ENCODE measurements around the gene IBA57. TPM values are rescaled to one million over a fixed set of nuclear protein-coding genes. Genes with fewer than 3 reads are reported as not detected.

IBA57 gene
- polyA plus RNA-seq, 2 donors: 1.5 to 3.5 TPM

DNA sequence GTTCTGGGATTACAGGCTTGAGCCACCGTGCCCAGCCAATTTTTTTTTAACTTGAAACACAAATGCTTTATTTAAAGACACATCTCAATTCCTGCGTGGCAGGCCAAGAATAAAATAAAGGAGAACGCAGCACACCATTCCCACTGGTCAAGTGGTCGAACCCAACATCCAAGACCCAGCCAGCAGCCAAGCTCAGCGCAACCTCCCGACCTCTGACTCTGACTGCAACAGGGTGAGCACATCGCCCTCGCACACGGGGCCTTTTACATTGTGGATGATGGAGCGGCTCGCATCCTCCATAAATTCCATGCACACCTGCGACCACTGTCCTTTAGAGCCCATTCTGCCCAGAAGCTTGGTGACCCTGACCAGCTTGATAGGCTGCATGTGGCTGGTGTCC is 31.0 kb upstream of the IBA57 start:
- no peaks in the 10 kb centered on the region for H3K9me3 ChIP-seq (ENCODE audit: control insufficient read depth in 2 of 2, insufficient read depth in 1 of 2, low read depth in 1 of 2, low read length in 1 of 2)
- H3K36me3 ChIP-seq (ENCODE audit: control insufficient read depth in 2 of 2, insufficient read depth in 2 of 2, low read length in 1 of 2): no peaks in the 10 kb centered on the region
- no peak overlapping the region for H3K4me3 ChIP-seq (ENCODE audit: low read depth in 1 of 2, low read length in 2 of 2)
- 87 to 88% methylated on average over 12 of the region's 12 CpGs for WGBS, 2 donors
- no peaks in the 10 kb centered on the region for H3K27me3 ChIP-seq (ENCODE audit: control insufficient read depth in 1 of 2, insufficient read depth in 2 of 2, low read length in 2 of 2)
- no peaks in the 10 kb centered on the region for H3K4me1 ChIP-seq (ENCODE audit: control insufficient read depth in 2 of 2, insufficient read depth in 2 of 2, low read length in 1 of 2)
- no peak overlapping the region for H3K27ac ChIP-seq (ENCODE audit: low read depth in 2 of 2, low read length in 1 of 2)

DNA sequence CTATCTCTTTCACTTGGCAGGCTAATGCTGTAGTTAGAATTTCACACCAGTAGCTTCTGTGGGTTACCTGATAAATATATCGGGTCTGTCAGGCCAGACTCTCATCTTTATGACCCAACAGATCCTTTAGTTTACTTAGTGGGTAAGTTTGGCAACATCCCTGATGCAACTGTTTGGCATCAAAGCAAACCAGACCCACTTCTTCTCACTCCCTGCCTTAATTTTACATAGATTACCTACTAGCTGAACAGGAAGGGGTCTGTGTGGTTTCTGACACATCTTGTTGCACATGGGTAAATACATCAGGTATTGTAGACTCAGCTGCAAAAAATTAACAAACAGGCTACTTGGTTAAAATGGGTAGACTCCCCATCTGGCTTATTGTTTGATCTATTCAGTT is 28.7 kb upstream of the IBA57 start:
- H3K27me3 ChIP-seq (ENCODE audit: control insufficient read depth in 1 of 2, insufficient read depth in 2 of 2, low read length in 2 of 2): no peaks in the 10 kb centered on the region
- H3K4me3 ChIP-seq (ENCODE audit: low read depth in 1 of 2, low read length in 2 of 2): no peak overlapping the region
- H3K9me3 ChIP-seq (ENCODE audit: control insufficient read depth in 2 of 2, insufficient read depth in 1 of 2, low read depth in 1 of 2, low read length in 1 of 2): no peaks in the 10 kb centered on the region
- H3K4me1 ChIP-seq (ENCODE audit: control insufficient read depth in 2 of 2, insufficient read depth in 2 of 2, low read length in 1 of 2): peaks cover 6 to 9% of the 10 kb centered on the region in 2 donors
- peaks cover 0 to 4% of the 10 kb centered on the region in 2 donors for H3K36me3 ChIP-seq (ENCODE audit: control insufficient read depth in 2 of 2, insufficient read depth in 2 of 2, low read length in 1 of 2)
- 40 to 55% methylated on average over 1 of the region's 1 CpG for WGBS, 2 donors
- H3K27ac ChIP-seq (ENCODE audit: low read depth in 2 of 2, low read length in 1 of 2): no peak overlapping the region

DNA sequence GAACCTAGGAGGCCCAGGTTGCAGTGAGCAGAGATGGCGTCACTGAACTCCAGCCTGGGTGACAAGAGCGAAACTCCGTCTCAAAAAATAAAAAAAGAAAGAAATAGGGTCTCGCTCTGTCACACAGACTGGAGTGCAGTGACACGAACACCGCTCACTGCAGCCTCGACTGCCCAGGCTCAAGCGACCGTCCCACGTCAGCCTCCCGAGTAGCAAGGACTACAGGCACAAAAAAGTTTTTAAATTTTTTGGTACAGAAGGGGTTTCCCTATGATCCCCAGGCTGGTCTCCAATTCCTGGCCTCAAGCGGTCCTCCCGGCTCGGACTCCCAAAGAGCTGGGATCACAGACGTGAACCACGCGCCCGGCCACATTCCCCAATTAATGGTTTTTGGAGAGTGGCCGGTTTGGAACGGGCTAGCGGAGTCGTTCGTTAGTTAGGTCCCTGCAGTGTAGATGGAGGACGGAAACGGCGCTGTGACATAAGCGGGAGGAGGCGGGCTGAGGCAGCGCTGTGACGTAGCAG is 26.1 kb upstream of the IBA57 start:
- Histone ChIP-seq H3K9me3 (ENCODE audit: control insufficient read depth in 2 of 2, insufficient read depth in 1 of 2, low read depth in 1 of 2, low read length in 1 of 2) (no peaks in the 10 kb centered on the region), H3K27ac (ENCODE audit: low read depth in 2 of 2, low read length in 1 of 2) (peak overlapping the region; percentile 99), H3K4me3 (ENCODE audit: low read depth in 1 of 2, low read length in 2 of 2) (peak overlapping the region; percentile 59 to 97), H3K27me3 (ENCODE audit: control insufficient read depth in 1 of 2, insufficient read depth in 2 of 2, low read length in 2 of 2) (no peaks in the 10 kb centered on the region), H3K36me3 (ENCODE audit: control insufficient read depth in 2 of 2, insufficient read depth in 2 of 2, low read length in 1 of 2) (peaks cover 0 to 7% of the 10 kb centered on the region in 2 donors), H3K4me1 (ENCODE audit: control insufficient read depth in 2 of 2, insufficient read depth in 2 of 2, low read length in 1 of 2) (peaks cover 23 to 31% of the 10 kb centered on the region in 2 donors)
- WGBS, 2 donors: 25% methylated on average over 30 of the region's 30 CpGs

DNA sequence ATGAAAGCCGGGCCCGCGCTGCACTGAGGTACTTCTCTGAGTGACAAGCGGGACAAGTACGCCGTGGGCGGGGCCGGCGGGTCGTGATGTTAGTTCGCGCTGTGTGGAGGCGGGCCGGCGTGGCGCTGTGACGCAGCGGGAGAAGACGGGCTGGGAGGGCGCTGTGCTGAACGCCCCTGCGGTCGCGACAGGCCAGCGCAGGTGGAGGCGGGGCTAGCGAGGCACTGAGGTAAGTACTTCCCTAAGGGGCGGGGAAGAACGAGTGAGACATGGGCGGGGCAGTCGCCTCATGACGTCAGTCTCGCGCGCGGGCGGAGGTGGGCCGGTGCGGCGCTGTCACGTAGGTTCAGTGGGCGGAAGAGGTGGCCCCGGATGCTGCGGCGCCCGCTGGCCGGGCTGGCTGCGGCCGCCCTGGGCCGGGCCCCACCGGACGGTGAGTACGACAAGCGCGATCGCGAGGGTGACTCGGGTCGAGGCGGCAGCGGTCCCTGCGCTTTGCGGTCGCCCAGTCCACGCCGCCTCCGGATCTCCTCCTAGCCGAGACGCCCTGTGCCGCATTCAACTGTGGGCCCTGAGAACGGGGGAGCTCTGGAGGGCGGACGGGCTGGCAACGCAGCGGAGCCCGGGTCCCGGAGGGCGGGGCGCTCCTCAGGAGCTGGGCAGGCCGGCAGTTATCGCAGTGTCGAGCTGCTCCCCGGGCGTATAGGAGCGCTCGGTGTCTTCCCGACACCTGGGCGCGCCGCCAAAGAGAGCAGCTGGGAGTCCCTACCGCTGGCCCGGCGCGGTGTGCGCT is 25.5 kb upstream of the IBA57 start, which contains the start of gene GUK1:
GUK1 (plus strand) TSS at position 349 of the 793 bp plus-strand sequence; CDS start at position 373, 24 bp downstream.
- WGBS, 2 donors: 0% methylated on average over 85 to 95 of the region's 95 CpGs
- peaks cover 23 to 38% of the 10 kb centered on the region in 2 donors for H3K4me1 ChIP-seq (ENCODE audit: control insufficient read depth in 2 of 2, insufficient read depth in 2 of 2, low read length in 1 of 2)

DNA sequence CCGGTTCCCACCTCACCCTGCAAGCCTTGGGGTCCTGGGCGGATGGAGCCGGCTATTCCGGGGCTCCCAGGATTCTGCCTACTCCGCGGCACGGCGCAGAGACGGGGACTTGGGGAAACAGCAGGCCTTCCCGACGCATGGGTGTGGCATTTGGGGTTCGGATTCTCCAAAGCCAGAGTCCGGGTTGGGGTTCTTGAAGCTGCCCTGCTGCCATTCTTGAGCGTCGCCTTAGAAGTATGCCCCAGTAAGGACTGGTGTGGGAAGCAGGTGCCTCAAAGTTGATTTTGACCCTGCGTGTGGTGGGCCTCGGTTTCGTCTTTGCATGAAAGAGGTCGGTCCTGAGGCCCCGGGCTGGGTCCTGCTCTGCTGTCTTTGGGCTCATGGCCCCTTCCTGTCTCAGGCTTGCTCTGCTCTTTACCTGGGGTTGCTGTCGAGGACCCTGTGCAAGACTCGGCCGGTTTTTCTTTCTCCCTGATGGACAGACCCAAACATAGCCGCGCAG is 24.8 kb upstream of the IBA57 start:
- peak overlapping the region; percentile 99 for H3K27ac ChIP-seq (ENCODE audit: low read depth in 2 of 2, low read length in 1 of 2)
- WGBS, 2 donors: 2 to 3% methylated on average over 25 of the region's 25 CpGs
- peaks cover 4 to 15% of the 10 kb centered on the region in 2 donors for H3K36me3 ChIP-seq (ENCODE audit: control insufficient read depth in 2 of 2, insufficient read depth in 2 of 2, low read length in 1 of 2)
- peak overlapping the region; percentile 78 to 97 for H3K4me3 ChIP-seq (ENCODE audit: low read depth in 1 of 2, low read length in 2 of 2)
- H3K9me3 ChIP-seq (ENCODE audit: control insufficient read depth in 2 of 2, insufficient read depth in 1 of 2, low read depth in 1 of 2, low read length in 1 of 2): no peaks in the 10 kb centered on the region
- no peaks in the 10 kb centered on the region for H3K27me3 ChIP-seq (ENCODE audit: control insufficient read depth in 1 of 2, insufficient read depth in 2 of 2, low read length in 2 of 2)
- peaks cover 24 to 41% of the 10 kb centered on the region in 2 donors for H3K4me1 ChIP-seq (ENCODE audit: control insufficient read depth in 2 of 2, insufficient read depth in 2 of 2, low read length in 1 of 2)

More for the DNA sequence above, 25.5 kb upstream of the IBA57 start, which contains the start of gene GUK1:
- no peaks in the 10 kb centered on the region for H3K27me3 ChIP-seq (ENCODE audit: control insufficient read depth in 1 of 2, insufficient read depth in 2 of 2, low read length in 2 of 2)
- H3K9me3 ChIP-seq (ENCODE audit: control insufficient read depth in 2 of 2, insufficient read depth in 1 of 2, low read depth in 1 of 2, low read length in 1 of 2): no peaks in the 10 kb centered on the region
- H3K4me3 ChIP-seq (ENCODE audit: low read depth in 1 of 2, low read length in 2 of 2): peak within 1 kb of the TSS; percentile 78 to 97
- peak within 1 kb of the TSS; percentile 99 for H3K27ac ChIP-seq (ENCODE audit: low read depth in 2 of 2, low read length in 1 of 2)
- peaks cover 0 to 10% of the 10 kb centered on the region in 2 donors for H3K36me3 ChIP-seq (ENCODE audit: control insufficient read depth in 2 of 2, insufficient read depth in 2 of 2, low read length in 1 of 2)

DNA sequence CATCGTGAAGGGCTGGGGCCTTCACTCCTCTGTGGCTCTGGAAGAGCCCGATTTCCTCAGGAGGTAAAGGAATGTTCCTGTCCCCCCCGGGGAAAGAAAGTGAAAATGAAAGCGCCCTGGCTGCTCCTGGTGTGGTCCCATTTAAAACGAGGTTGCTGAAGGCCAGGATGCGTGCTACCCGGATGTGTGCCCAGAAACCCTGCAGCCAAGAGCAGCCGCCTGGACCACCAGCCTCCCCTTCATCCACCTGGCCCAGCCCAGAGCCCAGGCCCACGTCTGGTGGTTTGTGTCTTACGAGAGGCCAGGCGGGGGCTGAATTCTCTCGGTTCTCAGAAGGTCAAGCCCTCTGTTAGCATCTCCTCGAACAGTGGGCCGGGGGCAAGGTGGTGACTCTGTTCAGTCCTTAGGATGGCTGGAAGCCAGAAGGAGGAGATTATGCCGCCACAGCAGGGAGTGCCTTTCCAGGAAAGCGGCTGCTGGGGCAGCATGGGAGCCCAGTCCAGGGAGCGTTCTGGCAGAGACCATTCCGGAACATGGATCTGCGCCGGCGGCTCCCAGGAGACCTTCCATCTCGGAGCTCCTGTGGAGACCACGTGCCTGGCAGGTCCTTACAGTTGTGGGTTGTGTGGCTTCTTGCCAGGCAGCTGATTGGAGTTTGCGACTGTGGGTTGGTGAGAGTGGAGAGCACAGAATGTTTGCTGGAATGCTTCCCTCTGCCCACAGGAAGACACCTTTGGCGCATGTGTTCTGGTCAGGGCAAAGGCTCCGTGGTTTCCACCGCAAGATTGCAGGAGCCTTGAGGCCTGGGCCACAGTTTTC is 24.2 kb upstream of the IBA57 start:
- Histone ChIP-seq H3K9me3 (ENCODE audit: control insufficient read depth in 2 of 2, insufficient read depth in 1 of 2, low read depth in 1 of 2, low read length in 1 of 2) (no peaks in the 10 kb centered on the region), H3K36me3 (ENCODE audit: control insufficient read depth in 2 of 2, insufficient read depth in 2 of 2, low read length in 1 of 2) (peaks cover 6 to 22% of the 10 kb centered on the region in 2 donors), H3K4me1 (ENCODE audit: control insufficient read depth in 2 of 2, insufficient read depth in 2 of 2, low read length in 1 of 2) (peaks cover 26 to 45% of the 10 kb centered on the region in 2 donors), H3K27ac (ENCODE audit: low read depth in 2 of 2, low read length in 1 of 2) (peak overlapping the region; percentile 99), H3K27me3 (ENCODE audit: control insufficient read depth in 1 of 2, insufficient read depth in 2 of 2, low read length in 2 of 2) (no peaks in the 10 kb centered on the region), H3K4me3 (ENCODE audit: low read depth in 1 of 2, low read length in 2 of 2) (peak overlapping the region; percentile 78 to 97)
- WGBS, 2 donors: 17 to 22% methylated on average over 27 of the region's 27 CpGs

DNA sequence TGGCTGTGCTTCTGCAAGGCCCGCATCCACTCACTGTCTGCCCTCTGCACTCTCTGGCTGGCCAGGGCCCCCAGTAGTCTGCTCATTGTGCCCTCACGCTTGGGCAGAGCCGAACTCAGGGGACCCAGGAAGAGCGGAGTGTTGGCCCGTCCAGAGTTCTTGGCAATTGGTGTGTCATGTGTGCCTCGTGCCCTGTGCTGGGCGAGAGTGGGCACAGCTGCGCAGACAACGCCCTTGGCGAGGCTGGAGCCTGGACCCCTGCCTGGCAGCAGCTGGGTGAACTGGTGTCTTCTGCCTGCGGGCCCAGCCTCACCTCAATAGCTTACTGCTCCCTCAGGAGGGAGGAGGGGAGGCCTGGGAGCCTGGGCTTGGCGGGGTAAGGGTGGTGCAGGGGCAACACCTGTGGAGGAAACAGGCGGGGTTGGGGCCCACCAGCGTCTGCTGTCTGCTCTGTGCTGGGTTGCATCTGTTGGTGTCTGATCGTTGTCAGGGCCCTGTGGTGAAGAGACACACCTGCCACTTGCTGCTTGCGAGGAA is 23.4 kb upstream of the IBA57 start:
- Histone ChIP-seq H3K4me1 (ENCODE audit: control insufficient read depth in 2 of 2, insufficient read depth in 2 of 2, low read length in 1 of 2) (peaks cover 26 to 52% of the 10 kb centered on the region in 2 donors), H3K9me3 (ENCODE audit: control insufficient read depth in 2 of 2, insufficient read depth in 1 of 2, low read depth in 1 of 2, low read length in 1 of 2) (no peaks in the 10 kb centered on the region), H3K36me3 (ENCODE audit: control insufficient read depth in 2 of 2, insufficient read depth in 2 of 2, low read length in 1 of 2) (peaks cover 6 to 30% of the 10 kb centered on the region in 2 donors), H3K27ac (ENCODE audit: low read depth in 2 of 2, low read length in 1 of 2) (peak overlapping the region; percentile 99), H3K4me3 (ENCODE audit: low read depth in 1 of 2, low read length in 2 of 2) (peak overlapping the region; percentile 78 to 97), H3K27me3 (ENCODE audit: control insufficient read depth in 1 of 2, insufficient read depth in 2 of 2, low read length in 2 of 2) (no peaks in the 10 kb centered on the region)
- 40 to 41% methylated on average over 16 of the region's 16 CpGs for WGBS, 2 donors

DNA sequence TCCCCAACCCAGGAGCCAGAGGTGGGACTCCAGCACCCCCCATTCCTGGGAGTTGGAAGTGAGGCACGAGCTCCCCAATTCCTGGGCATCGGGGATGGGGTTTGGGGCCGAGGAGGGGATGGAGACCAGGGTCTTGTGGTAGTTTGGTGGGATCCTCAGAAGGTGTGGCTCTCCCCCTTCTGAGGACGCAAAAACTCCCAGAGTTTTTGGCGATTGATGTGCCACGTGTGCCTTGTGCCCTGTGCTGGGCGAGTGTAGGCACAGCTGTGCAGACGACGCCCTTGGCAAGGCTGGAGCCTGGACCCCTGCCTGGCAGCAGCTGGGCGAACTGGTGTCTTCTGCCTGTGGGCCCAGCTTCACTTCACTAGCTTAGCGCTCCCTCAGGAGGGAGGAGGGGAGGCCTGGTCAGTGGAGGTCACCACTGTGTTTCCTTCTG is 22.9 kb upstream of the IBA57 start:
- WGBS, 2 donors: 48 to 49% methylated on average over 11 of the region's 11 CpGs
- peaks cover 26 to 53% of the 10 kb centered on the region in 2 donors for H3K4me1 ChIP-seq (ENCODE audit: control insufficient read depth in 2 of 2, insufficient read depth in 2 of 2, low read length in 1 of 2)
- peaks cover 9 to 35% of the 10 kb centered on the region in 2 donors for H3K36me3 ChIP-seq (ENCODE audit: control insufficient read depth in 2 of 2, insufficient read depth in 2 of 2, low read length in 1 of 2)
- H3K27me3 ChIP-seq (ENCODE audit: control insufficient read depth in 1 of 2, insufficient read depth in 2 of 2, low read length in 2 of 2): no peaks in the 10 kb centered on the region
- no peaks in the 10 kb centered on the region for H3K9me3 ChIP-seq (ENCODE audit: control insufficient read depth in 2 of 2, insufficient read depth in 1 of 2, low read depth in 1 of 2, low read length in 1 of 2)
- peak overlapping the region; percentile 78 to 97 for H3K4me3 ChIP-seq (ENCODE audit: low read depth in 1 of 2, low read length in 2 of 2)
- H3K27ac ChIP-seq (ENCODE audit: low read depth in 2 of 2, low read length in 1 of 2): peak overlapping the region; percentile 99
